Measurements from ENCODE around the gene ATP8A2.
"Not testable (repeated sequence)": the region's sequence is repeated elsewhere in the genome, so short reads cannot be mapped to it uniquely, and the experiment has no call there.

ATP8A2 gene

DNA sequence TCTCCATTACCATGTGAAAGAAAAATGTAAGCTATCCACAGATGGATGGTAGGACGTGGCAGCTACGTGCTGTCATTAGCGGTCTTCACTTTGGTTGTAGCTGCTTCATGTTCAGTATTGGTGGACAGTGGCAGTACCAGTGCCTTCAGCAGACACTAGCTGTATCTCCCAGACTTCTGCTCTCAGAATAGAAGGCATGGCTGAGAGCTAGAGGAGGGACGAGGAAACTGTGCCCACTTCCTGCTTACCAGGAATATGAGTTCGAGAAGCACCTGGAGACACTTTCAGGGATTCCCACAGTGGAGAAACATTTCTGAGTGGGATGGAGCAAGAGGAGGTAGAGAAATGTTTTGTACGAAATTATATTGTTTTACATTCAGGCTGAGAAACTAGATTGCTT lies 686.9 kb downstream of the ATP8A2 start:
- no peak for FAIRE-seq

DNA sequence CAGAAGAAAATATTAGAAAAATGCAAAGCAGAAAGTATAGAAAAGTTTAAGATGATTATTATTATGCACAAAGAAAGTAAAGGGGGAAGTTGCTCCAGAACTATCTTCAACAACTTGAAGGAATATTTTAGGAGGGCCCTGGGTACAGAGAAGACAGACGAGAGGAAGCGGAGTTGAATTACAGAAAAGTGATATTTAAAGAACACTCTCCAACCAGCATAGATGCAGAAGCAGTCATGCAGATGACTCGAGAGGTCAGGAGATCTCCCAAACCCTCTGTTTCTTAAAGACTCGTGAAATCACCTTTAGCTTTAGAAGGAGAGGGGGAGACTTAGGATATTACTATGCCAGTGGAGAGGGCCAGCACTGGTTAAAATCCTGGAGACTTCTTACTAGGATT lies 688.6 kb downstream of the ATP8A2 start:
- no peak for FAIRE-seq

DNA sequence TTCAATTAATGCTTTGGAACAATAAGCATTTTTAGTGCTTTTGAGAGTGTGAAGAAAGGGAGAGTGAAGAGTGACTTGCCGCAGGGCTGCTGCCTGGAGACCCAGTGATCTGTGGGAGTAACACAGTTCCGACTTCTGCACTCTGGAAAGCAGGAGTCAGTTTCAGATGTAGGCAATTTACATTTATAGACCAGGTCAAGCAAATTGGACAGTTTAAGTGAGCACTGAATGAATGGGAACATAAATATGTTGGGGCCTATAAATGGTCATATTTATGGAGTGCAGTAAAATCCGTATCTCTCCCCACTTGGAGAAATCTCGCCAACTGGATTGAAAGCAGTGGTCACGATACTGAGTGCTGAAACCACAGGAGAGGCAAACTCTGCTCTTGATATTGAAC lies 689.5 kb downstream of the ATP8A2 start:
- FAIRE-seq, result no peak

DNA sequence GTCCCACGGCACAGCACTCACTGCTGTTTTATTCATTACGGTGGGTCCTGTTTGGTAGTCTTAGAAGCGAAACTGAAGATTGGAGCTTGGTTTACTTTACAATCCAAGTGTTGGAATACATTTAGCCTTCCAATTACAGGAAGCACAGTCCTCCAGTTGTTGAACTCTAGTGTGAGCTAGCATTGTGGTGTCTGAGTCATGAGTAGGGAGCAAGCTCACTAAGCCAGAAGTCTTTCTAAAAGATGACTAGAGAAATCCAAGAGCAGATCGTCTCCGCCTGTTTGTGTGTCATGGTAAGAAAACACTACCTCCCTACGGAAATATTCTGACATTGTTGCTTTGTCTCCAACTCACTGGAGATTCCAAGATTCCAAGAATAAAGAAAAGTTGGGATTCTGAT lies 690.2 kb downstream of the ATP8A2 start:
- FAIRE-seq, result no peak

DNA sequence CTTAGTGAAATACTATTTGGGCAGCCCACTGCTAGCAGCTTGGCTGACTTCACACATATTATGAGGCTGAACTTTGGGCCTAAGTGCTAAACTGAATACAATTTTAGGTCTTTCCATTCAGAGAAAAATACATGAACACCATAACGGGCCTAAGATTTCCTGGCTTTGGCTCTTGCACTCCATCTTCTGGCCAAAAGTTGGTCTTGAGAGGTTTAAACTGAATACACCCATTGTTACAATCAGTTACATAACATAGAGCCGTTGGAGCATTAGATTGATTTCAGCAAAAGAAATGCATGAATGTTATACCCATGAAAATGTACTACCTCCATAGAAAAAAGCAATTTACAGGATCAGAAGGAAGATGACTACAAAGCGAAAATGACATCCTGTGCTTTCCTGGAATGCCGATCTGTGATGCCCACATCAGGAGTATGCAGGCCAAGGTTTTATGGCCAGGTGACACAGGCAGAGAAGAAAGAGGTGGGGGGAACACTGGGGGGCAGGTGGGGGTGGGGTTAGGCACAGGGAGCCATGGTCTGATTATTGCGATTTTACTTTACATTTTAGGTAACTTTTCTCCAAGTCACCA lies 691.2 kb downstream of the ATP8A2 start:
- FAIRE-seq, result peak; percentile 94

DNA sequence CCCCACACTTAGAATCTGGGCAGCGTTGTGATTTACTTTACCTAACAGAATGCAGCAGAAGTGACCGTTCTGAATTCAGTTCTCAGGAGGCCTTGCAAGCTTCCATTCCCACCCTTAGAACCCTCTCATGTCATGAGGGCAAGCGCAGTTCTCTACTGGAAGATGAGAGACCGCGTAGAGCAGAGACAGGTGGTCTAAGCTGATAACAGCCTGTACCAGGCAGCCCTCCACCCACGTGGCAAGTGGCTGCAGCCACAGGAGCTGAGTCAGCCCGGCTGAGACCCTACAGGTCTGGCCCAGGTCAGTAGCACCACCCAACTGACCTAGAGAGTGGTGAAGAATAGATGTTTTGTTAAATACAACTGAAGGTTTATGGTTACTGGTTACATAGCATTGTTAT lies 694.7 kb downstream of the ATP8A2 start:
- not testable (repeated sequence) for FAIRE-seq

DNA sequence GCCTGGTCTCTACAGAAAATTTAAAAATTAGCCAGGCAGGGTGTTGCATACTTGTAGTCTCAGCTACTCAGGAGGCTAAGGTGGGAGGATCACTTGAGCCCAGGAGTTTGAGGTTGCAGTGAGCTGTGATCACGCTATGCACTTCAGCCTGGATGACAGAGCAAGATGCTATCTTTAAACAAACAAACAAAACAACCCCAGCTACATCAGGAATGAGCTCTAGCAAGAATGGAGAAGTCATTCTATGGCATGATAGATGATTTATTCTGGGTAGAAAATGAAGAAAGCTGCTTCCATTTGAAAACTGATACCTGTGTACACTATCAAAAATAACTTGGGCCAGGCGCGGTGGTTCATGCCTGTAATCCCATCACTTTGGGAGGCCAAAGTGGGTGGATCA lies 695.8 kb downstream of the ATP8A2 start:
- FAIRE-seq, result no peak

DNA sequence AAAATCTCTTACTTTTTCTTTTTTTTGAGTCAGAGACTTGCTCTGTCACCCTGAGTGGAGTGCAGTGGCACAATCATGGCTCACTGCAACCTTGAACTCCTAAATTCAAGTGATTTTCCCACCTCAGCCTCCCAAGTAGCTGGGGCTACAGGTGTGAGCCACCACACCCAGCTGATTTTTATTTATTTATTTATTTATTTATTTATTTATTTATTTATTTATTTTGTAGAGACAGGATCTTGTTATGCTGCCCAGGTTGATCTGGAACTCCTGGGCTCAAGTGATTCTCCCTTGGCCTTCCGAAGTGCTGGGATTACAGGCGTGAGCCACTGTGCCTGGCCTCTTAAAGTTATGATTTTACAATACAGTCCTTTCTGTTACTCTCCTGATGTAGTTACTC lies 696.6 kb downstream of the ATP8A2 start:
- FAIRE-seq, result not testable (repeated sequence)

DNA sequence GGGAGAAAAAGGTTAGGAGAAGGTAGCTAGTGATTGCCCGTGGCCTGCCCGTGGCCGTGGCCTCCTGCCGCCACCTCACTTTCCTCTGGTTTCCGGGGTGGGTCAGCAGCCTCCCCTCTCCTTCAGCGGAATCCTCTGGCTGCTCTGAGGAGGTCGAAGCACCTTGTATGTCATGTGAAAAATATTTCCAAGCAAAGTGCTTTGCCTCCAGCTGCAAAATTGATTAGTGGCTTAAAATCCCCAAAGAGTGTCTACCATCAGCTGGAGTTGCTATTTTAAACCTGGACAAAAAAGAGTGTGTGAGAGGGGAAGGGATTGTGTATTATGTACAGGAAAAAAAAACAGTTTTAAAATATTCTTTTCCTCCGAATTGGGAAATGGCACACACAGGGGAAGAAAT lies 697.9 kb downstream of the ATP8A2 start:
- FAIRE-seq, result not testable (repeated sequence)

DNA sequence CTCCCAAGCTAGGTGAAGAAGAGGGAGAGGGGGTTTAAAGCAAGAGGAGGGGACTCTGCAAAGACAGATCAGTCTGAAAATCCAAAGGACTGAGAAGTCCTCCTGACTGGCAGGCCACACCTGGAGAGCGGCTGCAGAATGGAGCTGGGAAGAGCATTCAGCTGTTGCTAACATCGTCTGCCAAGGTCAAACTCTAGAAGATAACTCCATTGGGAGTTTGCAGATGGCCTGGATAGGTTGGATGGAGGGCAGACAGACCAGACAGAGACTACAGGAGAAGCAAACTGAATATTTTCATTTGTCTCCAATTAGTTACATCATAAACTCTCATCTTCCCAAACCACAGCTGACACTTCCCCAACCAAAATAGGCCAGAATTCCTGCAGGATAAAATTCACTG lies 699.9 kb downstream of the ATP8A2 start:
- FAIRE-seq, result no peak

DNA sequence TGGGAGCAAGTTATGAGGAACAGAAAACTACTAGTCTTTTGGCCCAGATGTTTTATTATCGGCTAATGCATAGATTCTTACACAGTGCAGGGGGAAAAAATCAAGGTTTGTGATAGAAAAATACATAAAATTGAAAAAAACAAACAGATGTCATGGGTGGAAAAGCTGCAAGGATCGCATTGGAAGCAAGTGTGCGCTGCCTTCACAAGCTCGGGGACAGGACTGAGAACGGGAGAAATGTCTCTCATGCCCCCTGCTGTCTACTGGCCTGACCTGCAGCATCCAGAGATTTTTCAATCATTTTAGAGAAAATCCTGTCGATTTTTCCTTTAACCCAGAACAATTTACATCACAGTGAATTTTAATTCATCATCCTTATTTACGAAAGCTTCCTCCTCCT lies 700.6 kb downstream of the ATP8A2 start:
- FAIRE-seq, result peak; percentile 99

DNA sequence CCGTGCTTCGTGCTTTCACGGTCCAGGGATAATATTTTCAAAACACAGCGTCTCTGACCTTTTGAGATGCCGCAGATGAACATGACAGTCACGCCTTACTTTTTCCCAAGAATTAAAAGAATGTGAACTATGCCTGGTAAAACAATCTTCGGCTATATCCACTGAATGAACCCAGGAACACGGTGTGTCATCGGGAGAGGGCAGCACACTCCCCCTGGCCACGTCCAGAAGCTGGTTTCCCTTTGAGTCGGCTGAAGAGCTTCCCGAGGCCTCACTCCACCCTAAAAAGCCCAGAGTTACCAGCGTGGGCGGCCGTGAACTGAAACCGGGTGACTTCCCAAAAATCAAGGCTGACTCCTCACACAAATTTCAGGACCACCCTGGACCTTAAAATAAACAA lies 702.9 kb downstream of the ATP8A2 start:
- no peak for FAIRE-seq
